ENCODE results near the gene WWOX.

Gene WWOX

DNA sequence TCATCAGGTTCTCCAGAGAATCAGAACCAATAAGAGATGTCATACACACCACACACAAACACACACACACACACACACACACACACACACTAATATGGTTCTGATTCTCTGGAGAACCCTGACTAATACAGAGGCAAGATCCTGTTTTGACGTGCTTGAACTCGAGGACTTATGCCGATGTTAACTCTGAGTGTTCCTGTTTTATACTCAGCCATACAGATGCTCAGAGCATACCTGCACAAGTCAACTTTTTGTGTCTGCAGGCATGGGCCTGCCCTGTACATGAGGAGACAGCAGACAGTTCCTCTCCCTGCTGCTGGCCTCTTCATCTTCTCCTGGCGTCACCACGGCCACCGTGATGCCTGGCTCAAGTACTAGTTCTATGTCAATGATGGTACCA lies 635.9 kb downstream of the WWOX start:
- FAIRE-seq (no peak), DNase-seq (ENCODE audit: insufficient read length, low spot score) (no peak)

DNA sequence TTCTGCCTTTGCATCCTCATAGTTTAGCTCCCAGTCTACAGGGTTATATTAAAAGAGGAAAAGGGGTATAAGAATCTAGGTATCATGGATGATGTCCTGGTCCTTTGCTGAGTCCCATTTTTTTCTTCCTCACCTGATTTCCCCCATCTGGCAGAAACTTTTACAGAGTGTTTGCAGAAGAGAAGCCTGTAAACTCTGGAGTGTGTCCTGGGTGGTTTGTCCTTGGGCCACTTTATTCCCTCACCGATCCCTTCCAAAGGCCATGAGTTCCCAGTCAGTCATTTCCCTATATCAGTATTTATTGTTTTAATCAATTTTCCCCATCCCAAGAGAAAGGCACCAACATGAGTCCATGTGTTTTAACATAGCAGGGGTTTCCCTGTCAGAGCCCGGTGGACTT lies 638.2 kb downstream of the WWOX start:
- no peak for DNase-seq (ENCODE audit: insufficient read length, low spot score)
- FAIRE-seq, result no peak

DNA sequence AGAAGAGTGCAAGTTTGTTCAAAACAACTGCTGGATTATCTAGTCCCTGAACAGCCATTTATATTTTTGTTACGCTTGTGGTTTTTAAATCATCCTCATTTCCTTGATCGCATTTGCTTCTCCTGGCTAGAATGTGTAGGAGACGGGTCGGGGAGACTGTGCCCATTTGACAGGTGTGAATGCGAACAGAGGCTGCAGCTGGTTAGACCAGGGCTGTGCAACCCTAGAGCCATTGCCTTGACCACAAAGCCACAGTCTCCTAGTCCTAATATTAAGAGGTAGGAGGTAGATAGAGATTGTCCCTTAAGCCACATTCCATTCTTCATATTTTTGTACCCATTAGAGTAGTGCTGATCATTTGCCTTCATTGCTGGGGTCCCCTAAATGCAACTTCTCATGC lies 639.1 kb downstream of the WWOX start:
- FAIRE-seq (no peak), DNase-seq (ENCODE audit: insufficient read length, low spot score) (no peak)

DNA sequence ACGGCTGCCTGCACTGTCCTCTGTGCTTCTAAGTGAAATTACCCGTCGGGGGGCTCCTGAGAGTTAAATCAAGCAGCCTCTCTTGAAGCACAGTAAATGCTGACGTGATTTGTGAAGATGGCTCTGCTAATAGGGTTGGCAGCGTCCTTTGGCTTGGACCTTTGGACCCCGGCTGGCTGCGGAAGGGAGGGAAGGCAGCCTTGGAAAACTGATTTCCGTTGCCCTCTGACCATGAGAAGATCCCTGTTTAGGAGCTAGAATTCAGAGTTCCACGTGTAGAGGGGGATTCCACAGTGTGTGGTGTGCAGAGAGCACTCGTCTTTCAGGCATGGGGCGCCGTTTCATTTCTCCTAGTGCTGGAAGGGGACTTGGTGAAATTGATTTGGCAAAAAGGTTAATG lies 640.8 kb downstream of the WWOX start:
- FAIRE-seq, result no peak

DNA sequence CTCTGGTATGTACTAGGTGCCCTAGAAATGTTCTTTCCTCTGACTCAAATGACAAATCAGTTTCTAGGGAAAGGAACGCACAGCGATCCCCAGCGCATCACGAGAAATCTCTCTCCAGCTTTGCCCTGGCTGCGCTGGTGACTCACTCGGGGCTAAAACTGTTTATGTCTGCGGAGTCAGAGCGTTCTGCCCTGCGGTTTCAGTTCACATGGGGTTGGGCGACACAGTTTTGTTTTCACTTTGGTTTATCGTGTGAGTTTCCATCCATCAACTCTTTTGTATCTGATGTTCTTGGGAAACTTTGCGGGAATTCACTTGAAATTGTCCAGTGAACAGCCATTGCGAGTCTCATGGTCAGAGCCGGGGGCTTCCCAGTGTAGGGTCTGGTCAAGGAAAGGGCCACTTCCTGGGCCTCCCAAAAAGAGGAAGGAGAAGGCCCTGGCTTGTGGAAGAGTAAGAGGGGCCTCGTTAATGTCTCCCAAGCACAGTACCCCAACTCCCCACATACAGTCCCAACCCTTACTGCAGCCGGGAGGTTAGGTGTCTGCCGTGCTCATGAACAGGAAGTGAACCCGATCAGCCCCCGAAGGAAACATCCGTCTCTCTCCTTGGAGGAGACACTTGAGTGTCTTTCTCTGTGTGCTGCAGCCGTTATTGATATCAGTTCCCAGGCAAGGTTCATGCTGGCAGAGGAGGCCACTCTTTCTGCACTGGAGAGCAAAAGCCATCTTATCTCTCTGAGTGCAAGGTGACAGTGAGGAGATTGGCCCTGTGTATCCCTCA lies 643.2 kb downstream of the WWOX start:
- DNase-seq (ENCODE audit: insufficient read length, low spot score), result no peak
- FAIRE-seq, result no peak

More for the DNA sequence above, 640.8 kb downstream of the WWOX start:
- no peak for DNase-seq (ENCODE audit: insufficient read length, low spot score)

DNA sequence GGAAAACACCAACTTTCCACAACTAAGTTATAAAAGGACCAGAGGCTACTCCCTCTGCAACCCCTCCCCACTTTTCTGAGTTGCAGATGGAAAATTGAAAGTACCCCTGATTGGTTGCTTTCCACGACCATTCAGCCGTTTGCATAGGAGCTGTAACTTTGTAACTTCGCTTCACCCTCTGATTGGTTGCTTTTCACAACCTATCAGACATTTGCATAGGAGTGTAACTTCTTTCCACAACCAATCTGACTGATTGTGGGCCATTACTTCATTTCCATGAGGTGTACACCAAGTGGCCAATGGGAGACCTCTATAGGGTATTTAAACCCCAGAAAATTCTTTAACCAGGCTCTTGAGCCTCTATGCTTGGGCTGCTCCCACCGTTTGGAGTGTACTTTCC lies 644.1 kb downstream of the WWOX start:
- DNase-seq (ENCODE audit: insufficient read length, low spot score) (no peak), FAIRE-seq (no peak)

DNA sequence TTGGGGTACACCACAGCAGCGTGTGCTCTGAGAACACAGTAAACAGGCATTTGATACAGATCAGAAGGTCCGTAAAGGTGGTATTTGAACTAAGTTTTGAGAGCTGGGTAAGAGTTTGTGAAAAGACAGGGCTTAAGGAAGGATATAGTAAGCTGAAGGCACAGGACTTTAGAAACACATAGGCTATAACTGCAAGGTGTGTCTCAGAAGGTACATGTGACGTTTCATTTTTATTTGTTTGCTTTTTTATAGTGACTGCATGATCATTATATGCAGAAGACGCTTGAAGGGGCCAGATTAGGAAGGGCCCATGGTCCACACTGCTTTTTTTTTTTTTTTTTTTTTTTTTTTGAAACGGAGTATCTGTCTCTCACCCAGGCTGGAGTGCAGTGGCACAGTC lies 644.6 kb downstream of the WWOX start:
- DNase-seq (ENCODE audit: insufficient read length, low spot score), result no peak
- no peak for FAIRE-seq

DNA sequence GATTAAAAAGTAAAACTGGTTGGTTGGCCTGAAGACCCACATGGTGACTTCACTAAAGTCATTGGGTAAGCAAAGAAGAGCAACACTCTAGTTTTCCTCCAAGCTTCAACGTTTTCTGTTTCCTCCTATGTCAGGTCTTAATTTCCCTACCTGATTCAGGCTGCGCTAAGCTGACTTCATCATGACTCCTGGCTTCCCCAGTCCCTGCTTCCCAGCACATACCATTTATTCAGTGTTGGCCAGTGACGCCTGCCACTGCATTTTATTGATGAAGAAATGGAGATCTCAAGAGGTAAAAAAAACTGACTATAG lies 645.3 kb downstream of the WWOX start:
- FAIRE-seq (no peak), DNase-seq (ENCODE audit: insufficient read length, low spot score) (no peak)

DNA sequence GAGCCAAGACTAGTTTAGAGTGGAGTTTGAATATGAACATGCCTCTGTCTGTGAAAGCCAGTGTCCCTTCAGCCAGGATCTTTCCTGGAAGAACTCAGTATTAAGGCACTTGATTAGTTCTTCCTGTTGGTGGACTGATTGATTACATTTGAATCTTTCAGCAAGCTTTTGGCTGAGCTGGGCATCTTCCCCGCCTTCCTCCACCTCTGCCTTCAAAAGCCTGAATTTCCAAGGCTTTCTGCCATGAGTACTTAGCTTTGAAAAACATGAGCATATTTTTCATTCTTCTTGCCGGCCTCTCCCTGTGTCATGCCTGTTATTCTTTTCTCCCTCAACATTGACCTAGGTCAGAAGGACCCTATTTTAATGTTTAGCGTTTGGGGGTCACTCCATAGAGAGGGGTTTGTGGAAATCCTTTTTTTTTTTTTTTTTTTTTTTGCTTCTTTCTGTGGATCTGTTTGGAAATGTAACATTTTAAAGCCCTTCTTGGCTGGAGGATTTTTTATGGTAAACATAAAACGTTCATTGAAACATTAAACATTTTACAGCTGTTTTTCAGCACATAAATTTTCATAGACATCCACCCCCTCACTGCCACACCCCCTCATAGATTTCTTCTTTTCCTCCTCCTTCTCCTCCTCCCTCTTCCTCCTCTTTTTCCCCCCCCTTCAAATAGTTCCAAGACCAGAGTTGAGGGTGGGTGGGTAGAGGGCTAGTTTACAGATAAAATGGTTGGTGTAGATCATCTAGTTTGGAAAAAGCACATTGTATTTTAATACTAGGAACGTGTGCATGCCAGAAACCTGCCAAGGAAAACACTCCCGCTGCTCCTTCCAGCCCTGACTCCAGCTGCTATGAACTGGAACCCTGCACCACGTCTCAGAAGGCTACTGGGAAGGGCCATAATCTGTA lies 645.9 kb downstream of the WWOX start:
- DNase-seq (ENCODE audit: insufficient read length, low spot score), result no peak
- FAIRE-seq, result no peak

DNA sequence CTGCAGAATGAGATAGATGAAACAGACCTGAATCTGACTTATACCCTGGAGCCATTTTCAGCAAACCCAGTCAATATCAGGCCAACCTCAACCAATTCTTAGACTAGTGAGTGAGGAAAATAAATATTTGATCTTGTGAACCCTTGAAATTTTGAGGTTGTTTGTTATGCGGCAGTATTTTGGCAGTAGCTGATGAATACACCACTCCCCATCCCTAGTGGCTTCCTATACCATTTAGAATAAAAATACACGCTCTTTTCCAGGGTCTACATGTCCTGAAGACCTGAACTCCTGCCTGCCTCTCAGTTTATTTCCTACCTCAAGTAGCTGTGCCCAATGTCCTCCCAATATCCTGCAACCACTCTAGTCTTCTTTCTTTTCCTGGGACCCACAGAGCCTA lies 647.3 kb downstream of the WWOX start:
- no peak for DNase-seq (ENCODE audit: insufficient read length, low spot score)
- no peak for FAIRE-seq

DNA sequence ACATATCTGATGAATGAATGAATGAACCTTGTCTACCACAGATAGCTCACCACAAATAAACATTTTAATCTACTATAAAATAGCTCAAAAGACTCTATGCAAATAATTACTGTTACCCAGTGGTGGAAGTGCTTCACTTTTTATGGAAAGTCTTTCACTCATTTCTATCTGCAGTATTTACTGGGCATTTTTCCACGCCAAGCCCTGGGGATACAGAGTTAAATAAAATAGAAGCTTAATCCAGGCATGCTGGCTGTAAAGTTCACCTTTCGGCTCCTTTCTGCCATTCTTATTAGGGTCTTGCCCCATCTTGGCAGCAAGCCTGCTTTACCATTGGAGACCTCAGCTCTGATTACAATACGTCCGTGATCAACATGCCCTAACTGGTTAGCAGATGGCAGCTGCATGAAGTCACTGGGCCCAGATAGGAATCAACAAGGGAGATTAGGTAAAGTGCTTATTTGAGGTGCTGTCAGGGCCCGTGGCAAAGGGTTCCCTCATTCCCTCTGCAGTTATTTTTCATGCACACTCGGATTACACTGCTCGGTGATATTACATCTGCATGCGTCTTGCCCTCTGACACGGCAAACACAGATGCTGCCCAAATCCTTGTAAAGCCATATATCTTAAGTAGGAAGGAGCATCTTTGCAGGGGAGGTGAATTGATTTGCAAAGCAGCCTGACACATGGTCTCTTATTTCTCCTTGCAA lies 648.9 kb downstream of the WWOX start:
- FAIRE-seq, result no peak
- DNase-seq (ENCODE audit: insufficient read length, low spot score), result no peak

DNA sequence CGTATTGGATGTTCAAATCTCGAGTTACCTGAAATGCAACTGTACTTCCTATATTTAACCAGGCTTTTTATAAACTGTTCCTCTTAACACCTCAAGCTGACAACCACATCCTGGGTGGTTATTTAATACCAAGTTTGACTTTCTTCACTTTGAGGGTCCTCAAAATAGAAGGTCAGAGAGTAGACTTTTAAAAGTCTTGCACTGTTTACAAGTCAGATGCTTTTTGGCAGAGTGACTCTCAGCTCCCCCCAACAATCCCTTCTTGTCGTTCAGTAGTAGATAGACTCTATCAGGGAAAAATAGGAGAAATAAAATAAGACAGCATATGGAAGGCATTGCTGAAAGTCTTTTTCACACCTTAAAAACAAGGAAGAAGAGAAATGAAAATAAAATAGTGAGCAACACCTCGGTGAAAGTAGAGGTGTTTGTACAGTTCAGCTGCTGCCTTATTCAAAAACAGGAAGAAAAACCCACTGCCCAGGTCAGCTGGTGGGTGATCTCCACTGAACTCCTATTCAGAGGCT lies 650.4 kb downstream of the WWOX start:
- FAIRE-seq (no peak), DNase-seq (ENCODE audit: insufficient read length, low spot score) (no peak)

DNA sequence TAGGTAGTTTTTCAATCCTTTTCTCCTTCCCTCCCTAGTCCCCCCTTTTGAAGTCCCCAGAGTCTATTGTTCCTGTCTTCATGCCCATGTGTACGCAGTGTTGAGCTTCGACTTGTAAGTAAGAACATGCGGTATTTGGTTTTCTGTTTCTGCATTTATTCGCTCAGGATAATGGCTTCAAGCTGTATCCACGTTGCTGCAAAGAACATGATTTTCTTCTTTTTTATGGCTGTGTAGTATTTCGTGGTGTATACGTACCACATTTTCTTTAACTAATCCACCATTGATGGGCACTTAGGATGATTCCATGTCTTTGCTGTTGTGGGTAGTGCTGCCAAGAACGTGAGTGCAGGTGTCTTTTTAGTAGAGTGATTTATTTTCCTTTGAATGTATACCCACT lies 651.2 kb downstream of the WWOX start:
- DNase-seq (ENCODE audit: insufficient read length, low spot score) (no peak), FAIRE-seq (no peak)

DNA sequence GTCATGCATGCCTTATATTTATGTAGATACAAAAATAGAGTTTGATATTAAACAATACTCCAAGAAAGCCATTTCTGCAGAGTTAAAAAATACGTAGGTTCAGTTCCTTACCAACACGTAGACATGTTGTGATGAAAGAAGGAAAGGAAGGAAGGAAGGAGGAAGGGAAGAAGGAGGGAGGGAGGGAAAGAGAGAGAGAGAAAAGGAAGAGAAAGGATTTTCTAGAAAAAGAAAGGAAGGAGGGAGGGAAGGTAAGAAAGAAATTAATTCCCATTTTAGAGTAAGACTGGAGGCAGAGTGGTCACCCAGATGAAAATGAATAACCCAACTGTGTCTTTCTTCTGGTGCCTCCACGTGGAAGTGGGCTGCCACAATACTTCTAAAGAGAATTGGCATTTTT lies 652.1 kb downstream of the WWOX start:
- no peak for FAIRE-seq
- no peak for DNase-seq (ENCODE audit: insufficient read length, low spot score)

DNA sequence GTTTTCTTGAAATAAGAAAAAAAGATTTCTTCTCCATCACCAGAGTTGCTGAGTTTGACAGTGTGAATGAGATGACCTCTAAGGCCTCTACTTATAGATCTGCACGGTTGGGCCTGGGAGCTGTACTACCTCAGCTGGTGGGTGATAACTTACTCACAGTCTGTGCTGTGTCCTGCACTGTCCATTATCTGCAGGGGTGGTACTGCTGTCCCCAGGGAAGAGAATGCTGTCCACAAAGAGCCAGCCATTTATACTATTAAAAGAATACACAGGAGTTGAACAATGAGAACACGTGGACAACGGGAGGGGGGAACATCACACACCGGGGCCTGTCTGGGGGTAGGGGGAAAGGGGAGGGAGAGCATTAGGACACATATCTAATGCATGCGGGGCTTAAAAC lies 655.3 kb downstream of the WWOX start:
- DNase-seq (ENCODE audit: insufficient read length, low spot score) (no peak), FAIRE-seq (no peak)

DNA sequence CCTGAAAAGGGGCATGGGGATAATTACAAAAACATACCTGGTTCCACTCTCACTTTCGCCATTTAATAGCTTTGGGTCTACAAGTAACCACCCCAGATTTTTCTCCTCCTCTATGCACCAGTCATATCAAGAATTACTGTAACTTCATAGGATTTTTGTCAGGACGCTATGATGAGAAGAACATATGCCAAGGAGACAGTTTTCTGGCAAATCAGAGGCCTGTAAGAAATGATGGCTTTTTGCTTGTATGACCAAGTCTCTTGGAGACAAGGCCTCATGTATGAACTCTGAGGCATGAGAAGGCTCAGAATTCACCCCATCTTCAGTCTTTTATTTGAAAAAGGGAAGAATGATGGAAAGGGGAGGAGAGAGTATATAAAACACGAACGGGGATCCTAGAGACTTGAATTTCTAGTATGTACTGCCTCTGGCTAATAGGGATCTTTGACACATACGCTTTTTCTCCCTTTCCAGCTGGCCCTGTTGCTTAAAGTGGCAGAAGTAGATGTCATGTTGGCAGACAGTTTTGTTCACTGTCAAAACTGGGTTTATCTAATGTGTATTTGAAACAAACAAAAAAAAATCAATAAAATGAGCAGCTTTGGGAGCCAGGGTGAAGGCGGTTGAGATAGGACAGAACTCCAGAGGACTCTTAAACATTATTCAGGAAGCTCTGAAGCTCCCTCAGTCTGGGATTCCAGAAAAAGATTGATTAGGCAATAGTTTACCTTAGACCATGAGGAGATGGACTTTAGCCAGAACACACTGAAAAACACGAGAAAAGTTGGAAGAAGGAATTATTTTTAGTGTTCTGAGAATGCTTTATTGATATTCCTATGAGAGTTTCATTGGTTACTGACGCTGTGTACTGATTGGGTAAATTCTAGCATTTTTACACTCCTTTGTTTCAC lies 656.6 kb downstream of the WWOX start:
- DNase-seq (ENCODE audit: insufficient read length, low spot score), result no peak
- no peak for FAIRE-seq

DNA sequence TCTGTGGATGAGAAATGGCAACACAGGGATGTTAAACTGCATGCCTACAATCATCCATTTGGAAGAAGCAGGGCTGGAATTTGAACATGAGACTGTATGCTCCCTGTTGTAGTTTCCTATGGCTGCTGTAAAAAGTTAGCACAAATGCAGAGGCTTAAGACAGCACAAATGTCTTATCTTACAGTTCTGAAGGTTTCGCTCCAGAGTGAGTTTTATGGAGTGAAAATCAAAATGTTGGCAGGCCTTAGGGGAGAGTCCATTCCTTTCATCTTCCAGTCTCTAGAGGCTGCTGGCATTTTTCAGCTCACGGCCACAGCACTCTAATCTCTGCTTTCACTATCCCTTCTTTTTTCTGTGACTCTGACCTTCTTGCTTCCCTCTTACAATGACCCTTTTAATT lies 660.1 kb downstream of the WWOX start:
- DNase-seq (ENCODE audit: insufficient read length, low spot score) (no peak), FAIRE-seq (no peak)

DNA sequence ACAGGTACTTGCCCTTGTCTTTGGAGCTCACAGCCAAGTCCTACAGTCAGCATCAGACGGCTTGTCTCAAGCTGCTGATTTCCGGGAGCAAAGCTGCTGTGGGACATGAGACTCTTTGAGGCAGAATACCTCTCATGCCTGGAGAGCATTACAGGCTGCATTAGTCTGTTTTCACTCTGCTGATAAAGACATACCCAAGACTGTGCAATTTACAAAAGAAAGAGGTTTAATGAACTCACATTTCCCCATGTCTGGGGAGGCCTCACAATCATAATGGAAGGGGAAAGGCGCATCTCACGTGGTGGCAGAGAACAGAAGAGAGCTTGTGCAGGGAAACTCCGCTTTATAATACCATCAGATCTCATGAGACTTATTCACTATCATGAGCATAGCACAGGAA lies 661.2 kb downstream of the WWOX start:
- no peak for FAIRE-seq
- DNase-seq (ENCODE audit: insufficient read length, low spot score), result no peak

DNA sequence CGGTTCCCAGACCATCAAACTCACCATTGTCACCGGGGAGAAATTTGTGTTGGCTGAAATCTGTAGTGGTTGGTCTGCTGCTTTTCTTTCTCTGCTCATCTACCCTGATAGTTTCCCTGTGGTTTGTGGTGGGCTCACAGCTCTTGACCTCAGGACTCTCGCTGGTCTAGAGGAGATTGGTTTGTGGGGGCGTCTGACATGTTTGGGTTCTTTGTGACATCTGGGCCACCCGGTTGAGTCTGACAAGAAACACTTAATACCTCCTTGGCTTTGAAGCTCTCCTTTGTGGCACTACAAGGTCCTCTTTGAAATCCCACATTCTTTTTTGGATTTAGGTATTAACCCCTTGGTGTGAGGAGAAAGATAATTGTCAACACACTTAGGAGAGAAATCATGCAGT lies 662.0 kb downstream of the WWOX start:
- no peak for FAIRE-seq
- no peak for DNase-seq (ENCODE audit: insufficient read length, low spot score)

DNA sequence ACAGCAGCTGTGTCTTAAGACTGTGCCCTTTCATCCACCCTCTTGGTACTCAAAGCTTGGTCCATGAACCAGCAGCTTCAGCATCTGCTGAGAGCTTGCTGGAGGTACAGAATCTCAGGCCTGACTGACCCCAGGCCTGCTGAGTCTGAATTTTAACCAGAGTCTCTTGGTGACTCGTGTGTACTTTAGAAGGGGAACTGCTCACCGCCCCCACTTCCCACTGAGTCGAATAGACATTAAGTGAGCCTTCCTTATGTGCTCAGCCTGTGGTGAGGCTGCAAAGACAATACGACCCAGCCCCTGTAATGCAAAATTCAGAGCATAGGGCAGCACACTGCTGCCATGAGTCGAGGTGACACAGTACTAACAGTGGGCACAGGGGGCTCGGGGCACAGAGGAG lies 662.8 kb downstream of the WWOX start:
- no peak for FAIRE-seq

More for the DNA sequence above, 662.8 kb downstream of the WWOX start:
- no peak for DNase-seq (ENCODE audit: insufficient read length, low spot score)

Measured in HTR-8/SVneo (cell line).